GM19455 (cell line): ENCODE results near the gene DNM2.
A peak's percentile ranks its signal among the peaks of the same experiment; 100 is the strongest.
"Not testable (repeated sequence)": the region's sequence is repeated elsewhere in the genome, so short reads cannot be mapped to it uniquely, and the experiment has no call there.

Source experiments
- ATAC-seq: cut with Tn5 transposase; IDR thresholded peaks from one replicate; pipeline ENCODE4 v1.9.1; 2021; ENCODE audit not compliant: unreplicated experiment

DNM2 gene

GRCh38 chr19:10724573-10725071 is 6.7 kb downstream of the DNM2 start:
- ATAC-seq = no peak

GRCh38 chr19:10725415-10725814 is 7.5 kb downstream of the DNM2 start:
- no peak for ATAC-seq

GRCh38 chr19:10726268-10726667 is 8.4 kb downstream of the DNM2 start:
- no peak for ATAC-seq

GRCh38 chr19:10727685-10728201 is 9.9 kb downstream of the DNM2 start:
- ATAC-seq = no peak

GRCh38 chr19:10729411-10729810 is 11.5 kb downstream of the DNM2 start:
- no peak for ATAC-seq

- peak; percentile 38 for ATAC-seq
Observed at GRCh38 chr19:10730932-10731331, 13.1 kb downstream of the DNM2 start.

GRCh38 chr19:10735741-10736140 is 17.9 kb downstream of the DNM2 start:
- no peak for ATAC-seq

GRCh38 chr19:10736189-10736588 is 18.3 kb downstream of the DNM2 start:
- no peak for ATAC-seq

- ATAC-seq = no peak
Observed at GRCh38 chr19:10736916-10737551, 19.2 kb downstream of the DNM2 start.

GRCh38 chr19:10737722-10738121 is 19.8 kb downstream of the DNM2 start:
- ATAC-seq = no peak

- no peak for ATAC-seq
Observed at GRCh38 chr19:10740798-10741197, 22.9 kb downstream of the DNM2 start.

- no peak for ATAC-seq
Observed at GRCh38 chr19:10742476-10742875, 24.6 kb downstream of the DNM2 start.

- ATAC-seq = no peak
Observed at GRCh38 chr19:10744253-10744798, 26.4 kb downstream of the DNM2 start.

GRCh38 chr19:10744801-10745293 is 27.0 kb downstream of the DNM2 start:
- no peak for ATAC-seq

GRCh38 chr19:10746437-10746836 is 28.6 kb downstream of the DNM2 start:
- not testable (repeated sequence) for ATAC-seq

GRCh38 chr19:10747271-10747670 is 29.4 kb downstream of the DNM2 start:
- no peak for ATAC-seq

GRCh38 chr19:10747674-10748073 is 29.8 kb downstream of the DNM2 start:
- no peak for ATAC-seq

GRCh38 chr19:10748195-10748926 is 30.5 kb downstream of the DNM2 start:
- no peak for ATAC-seq

GRCh38 chr19:10748927-10749434 is 31.1 kb downstream of the DNM2 start:
- no peak for ATAC-seq

- ATAC-seq = no peak
Observed at GRCh38 chr19:10749435-10750384, 31.8 kb downstream of the DNM2 start.
